GM10847 (cell line): ENCODE measurements around the gene FAF2.
A peak's percentile ranks its signal among the peaks of the same experiment; 100 is the strongest.

Source experiments
- POLR2A ChIP-seq: IDR thresholded peaks from 2 replicates; pipeline ENCODE4 v1.6.1; 2011; ENCODE audit not compliant: insufficient read length; ENCODE audit errors: extremely low read depth

Gene FAF2

DNA sequence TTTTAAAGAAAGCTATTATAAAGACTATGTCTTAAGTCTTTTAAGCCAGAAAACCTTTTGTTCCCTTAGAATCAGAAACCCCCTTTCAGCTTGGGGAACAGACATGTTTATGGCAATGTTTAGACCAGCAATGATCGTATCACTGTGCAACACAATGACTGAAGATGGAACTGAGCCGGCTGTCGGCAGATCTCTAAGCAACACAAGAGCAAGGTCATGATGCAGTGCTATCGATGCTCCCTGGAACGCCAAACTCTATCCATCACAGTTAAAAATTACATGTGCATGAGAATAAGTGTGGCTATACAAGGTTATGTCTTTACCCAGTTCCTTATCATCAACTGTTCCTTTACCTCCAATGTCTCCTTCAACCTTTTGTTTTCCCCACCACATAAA lies 90.8 kb downstream of the FAF2 start:
- no peak for TF ChIP-seq POLR2A

DNA sequence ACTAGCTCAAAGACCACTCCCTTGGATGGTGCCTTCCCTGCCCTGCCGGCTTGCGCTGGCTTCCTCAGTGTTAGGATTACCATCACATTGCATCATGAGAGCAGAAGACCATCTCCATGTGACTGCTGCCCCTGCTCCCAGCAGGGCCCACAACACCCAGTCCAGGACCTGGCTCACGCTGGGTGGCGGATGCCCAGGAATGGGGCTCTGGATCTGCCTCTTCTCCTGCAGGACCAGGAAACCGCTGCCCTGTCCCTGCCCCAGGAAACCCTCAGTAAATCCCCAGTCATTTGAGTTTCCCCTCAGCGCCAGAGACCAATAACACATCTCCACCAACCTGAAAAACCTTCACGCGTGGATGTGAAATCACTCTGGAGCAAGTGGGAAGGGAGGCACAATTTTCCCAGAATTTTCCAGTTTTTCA lies 92.3 kb downstream of the FAF2 start:
- no peak for TF ChIP-seq POLR2A

- no peak for TF ChIP-seq POLR2A
Measured at GRCh38 chr5:176540956-176541337, 92.8 kb downstream of the FAF2 start.

DNA sequence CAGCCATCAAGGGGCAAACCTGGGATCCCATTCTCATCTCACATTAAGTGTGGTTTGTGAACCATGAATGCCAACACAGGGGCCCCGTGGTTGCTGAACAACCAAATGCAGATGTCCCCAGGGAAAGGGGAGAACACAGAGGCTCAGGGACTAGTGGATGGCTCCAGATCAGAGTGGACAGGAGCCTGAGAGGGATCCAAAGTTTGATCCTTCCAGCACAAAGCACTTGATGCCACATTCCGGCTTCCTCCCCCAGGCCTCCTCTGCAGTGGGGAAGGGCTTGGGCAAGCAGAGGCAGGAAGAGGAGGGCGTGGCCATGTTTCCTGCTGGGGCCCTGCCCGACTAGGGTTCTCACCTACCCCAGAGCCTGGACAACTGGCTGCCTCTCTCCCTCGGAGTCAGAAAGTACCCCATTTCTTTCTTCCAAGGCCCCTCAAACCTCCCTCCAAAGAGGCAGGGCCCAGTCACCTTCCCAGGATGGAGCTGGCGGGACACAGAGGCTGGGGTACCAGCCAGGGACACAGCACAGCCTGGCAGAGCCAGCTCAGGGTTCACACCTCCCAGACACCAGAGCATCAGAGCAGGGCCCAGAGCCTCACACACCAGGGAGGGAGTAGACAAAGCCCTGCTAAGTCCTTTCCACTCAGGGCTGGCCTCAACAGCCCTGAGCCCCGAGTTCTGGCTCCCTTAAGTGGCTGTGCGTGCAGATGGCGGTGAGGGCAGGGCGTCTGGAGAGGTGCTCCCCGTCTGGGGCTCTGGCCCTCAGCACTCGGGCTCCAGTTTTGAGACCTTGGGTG lies 93.4 kb downstream of the FAF2 start:
- TF ChIP-seq POLR2A, result peak; percentile 21

DNA sequence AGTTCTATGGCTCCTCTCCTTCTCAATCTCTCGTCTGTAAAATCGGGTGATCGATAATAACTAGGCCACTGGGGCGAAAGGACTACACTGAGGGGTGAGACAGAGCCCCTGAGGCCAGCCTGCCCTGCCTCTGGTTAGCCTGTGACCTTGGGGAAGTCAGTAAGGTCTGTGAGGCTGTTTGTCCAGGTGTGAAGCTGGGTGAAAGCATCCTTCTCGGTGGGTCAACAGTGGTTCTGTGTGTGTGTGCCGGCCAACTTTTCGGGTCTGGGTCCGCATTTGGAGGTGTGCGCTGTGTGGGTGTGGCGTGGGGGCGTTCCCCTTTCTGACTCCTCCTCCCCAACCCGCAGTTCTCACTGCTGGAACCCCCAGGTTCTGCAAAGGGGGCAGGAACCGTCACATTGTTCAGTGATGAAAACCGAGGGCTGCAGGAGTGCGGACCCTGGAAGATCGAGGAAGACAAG lies 94.0 kb downstream of the FAF2 start:
- no peak for TF ChIP-seq POLR2A

DNA sequence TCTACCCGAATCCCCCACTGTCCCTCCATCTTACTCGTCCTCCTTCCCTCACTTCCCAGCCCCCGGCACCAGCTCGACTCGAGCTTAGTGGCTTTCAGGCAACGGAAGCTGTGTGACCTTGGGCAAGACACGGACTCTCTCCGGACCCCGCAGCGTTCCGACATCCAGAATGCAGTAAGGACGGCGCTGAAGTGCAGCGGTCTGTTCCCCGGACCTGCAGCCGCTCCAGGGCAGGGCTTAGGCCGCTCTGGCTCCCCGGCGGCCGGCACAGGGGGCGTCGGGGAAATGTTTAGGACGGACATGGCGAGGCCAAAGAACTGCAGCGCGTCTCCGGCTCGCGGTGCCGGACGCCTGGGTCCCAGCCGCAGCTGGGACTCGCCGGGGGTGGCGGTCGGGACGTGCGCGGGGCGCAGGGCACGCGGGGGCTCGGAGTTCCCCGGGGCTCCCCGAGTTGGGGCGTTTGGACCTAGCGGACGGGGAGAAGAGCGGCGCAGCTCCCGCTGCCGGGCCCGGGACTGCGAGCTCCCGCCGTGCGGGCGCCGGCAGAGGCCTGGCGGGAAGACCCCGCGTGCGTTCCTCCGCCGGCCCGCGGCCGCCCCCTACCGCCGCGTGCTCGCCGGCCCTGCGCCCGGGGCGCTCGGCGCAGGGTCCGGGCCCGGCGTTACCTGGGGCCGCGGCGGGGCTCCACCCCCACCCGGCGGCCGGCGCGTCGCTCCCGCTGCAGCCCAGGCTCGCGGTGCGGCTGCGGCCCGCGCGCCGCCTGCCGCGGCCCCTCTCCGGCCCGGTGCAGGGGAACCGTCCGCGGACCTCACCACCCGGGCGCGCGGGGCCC lies 94.6 kb downstream of the FAF2 start:
- no peak for TF ChIP-seq POLR2A

DNA sequence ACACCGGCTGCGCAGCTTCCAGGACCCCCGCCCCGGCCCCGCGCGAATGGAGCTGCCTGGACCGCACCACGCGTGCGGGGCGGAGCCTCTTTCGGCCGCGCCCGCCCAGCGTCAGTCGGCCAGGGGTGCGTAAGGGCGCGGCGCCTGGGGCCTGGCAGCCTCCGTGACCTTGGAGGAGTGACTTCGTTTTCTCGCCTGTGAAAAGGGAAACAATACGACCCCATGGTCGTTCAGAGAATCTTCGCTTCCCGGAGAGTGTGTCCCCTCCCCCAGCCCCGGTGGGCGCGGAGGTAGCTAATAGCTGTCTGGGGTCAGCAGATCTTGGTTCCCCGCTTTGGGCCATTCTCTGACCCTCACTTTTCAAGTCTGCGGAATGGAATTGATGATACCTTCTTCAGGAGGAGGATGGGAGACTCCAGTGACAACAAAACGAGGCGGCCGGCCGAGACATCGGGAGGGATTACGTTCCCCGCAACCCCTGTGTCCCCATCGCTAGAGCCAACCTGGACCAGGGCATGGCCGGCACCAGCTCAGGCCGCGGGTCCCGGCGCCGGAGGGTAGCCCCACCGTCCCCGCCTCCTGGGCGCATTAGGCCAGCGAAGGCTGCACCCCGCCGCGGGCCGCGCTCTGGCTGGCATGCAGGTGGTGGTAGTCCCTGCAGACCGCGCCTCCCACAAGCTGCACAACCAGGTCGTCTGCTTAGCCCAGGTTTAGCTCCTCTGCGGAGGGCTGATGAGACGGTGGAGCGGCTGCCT lies 95.4 kb downstream of the FAF2 start:
- peak; percentile 47 for TF ChIP-seq POLR2A

DNA sequence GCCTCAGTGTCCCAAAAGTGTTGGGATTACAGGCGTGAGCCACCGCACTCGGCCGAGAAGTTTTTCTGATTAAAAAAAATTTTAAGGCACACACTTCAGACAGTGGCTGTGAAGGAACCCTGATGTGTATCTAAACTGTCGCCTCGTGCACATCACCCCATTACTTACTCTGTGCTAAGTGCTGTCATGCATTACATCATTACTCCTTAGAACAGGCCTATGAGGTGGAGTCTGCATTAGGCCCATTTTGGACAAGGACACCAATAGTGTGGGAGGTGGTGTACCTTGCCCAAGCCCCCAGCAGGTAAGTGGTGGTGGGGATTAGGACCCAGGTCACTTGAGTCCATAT lies 97.2 kb downstream of the FAF2 start:
- no peak for TF ChIP-seq POLR2A

- no peak for TF ChIP-seq POLR2A
Measured at GRCh38 chr5:176545737-176546509, 97.7 kb downstream of the FAF2 start.

DNA sequence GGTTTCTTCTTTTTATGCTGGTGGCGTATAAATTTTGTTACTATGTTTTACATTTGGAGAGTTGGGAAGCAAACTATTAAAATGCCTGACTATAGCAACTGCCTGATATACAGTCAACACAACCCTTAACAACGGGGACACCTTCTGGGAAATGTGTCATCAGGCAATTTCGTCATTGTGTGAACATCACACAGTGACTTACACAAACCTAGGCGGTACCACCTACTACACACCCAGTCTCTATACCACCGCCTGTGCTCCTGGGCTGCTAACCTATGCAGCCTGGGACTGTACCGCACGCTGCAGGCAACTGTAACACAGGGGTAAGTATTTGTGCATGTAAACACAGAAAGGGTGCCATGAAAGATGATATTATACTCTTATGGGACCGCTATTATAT lies 99.6 kb downstream of the FAF2 start:
- TF ChIP-seq POLR2A, result no peak

DNA sequence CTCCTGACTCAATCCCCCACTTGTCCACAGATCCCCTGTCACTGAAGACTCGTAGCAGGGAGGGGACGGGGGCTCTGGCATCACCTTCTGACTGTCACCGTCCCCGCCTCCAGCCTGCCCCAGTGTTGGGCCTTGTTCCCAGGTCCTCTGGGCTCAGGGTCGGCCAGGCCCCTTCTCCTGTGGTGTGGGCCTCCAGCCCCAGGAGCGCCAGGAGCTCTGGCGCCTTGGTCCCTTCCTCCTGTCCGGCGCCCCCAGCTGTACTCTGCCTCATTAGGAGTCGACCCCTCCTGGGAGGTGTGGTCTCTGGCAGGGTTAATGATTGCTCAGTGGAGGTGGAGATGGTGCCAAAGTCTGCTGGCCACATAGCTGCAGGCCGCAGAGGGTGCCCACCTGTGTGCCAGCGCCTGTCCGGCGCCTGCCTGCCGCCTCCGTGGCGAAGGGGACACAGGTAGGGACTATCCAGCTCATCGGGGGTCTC lies 100.8 kb downstream of the FAF2 start, which contains the start of gene CDHR2:
Gene CDHR2, plus strand, starts transcription at position 376 of the 478 bp plus-strand sequence. CDS start 16,011 bp downstream, outside the sequence.
- no peak for TF ChIP-seq POLR2A

DNA sequence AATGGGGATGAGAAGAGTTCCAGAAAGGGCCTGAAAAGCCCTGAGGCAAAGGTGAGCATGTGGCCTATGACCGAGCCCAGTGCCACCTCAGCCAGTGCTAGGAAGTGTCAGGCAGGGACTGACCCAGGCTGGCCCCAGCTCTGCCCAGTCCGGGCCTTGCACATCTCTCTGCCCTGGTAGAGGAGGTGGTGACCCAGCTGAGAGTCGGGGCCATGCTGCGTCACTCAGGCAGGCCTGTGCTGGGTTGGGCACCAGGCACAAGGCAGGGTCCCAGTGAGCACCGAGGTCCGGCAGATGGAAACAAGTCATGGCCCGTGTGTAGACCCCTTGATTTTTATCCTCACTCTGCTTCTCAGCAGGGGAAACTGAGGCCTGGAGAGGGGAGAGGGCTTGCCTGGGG lies 101.7 kb downstream of the FAF2 start:
- TF ChIP-seq POLR2A, result no peak

GRCh38 chr5:176550275-176550831 lies 102.2 kb downstream of the FAF2 start:
- TF ChIP-seq POLR2A, result no peak

GRCh38 chr5:176552332-176552869 lies 104.2 kb downstream of the FAF2 start:
- no peak for TF ChIP-seq POLR2A
